K562 (cell line): ENCODE measurements around the gene BOD1L2. TPM values are rescaled to one million over a fixed set of nuclear protein-coding genes. Genes with fewer than 3 reads are reported as not detected.

Experiments
- CEBPG ChIP-seq, 3 experiments: fragments of 200-800 bp in 1 of 3; sonication (Bioruptor generic) in 1 of 3; sonication (generic) in 1 of 3; formaldehyde crosslinking in 1 of 3; IDR thresholded peaks in 2 of 3; conservative IDR thresholded peaks in 1 of 3; 2 replicates each; pipeline versions ENCODE4 v1.6.1 to v1.8.0; 2016 to 2022; ENCODE audit warnings: missing compliant biosample characterization in 2 of 3, missing genetic modification characterization in 2 of 3, mild to moderate bottlenecking in 1 of 3, missing genetic modification reagents in 1 of 3
- CHCHD3 ChIP-seq: fragments of 250-450 bp; sonication (Bioruptor Pico); IDR thresholded peaks from 2 replicates; pipeline ENCODE4 v2.1.2; 2022; ENCODE audit warnings: mild to moderate bottlenecking
- FOS ChIP-seq: IDR thresholded peaks from 3 replicates; pipeline ENCODE4 v1.6.1; 2011; ENCODE audit not compliant: insufficient read length; ENCODE audit errors: extremely low read depth
- NR2F6 ChIP-seq: fragments of 450-650 bp; formaldehyde crosslinking; IDR thresholded peaks from 2 replicates; pipeline ENCODE4 v1.4.0; 2020; ENCODE audit warnings: mild to moderate bottlenecking
- PURB ChIP-seq: sonication (generic); formaldehyde crosslinking; IDR thresholded peaks from 2 replicates; pipeline ENCODE4 v1.9.0; 2021; ENCODE audit warnings: low read depth, mild to moderate bottlenecking, missing genetic modification reagents
- XRCC5 ChIP-seq: fragments of 200-400 bp; formaldehyde crosslinking; IDR thresholded peaks from 2 replicates; pipeline ENCODE4 v1.6.1; 2017; ENCODE audit warnings: low read depth, mild to moderate bottlenecking, low read length
- ZNF174 ChIP-seq: fragments of 250-450 bp; sonication (Bioruptor Pico); IDR thresholded peaks from 2 replicates; pipeline ENCODE4 v1.4.0; 2020; ENCODE audit warnings: mild to moderate bottlenecking
- ZNF785 ChIP-seq: fragments of 250-450 bp; sonication (Bioruptor Pico); IDR thresholded peaks from 2 replicates; pipeline ENCODE4 v1.4.0; 2020; ENCODE audit warnings: mild to moderate bottlenecking
- polyA plus RNA-seq, 8 experiments: library from polyadenylated mRNA; depleted of rRNA in 4 of 8; stranded (reverse) in 5 of 8; unstranded in 3 of 8; fragments of >200 nt; fragmentation: Nextera tagmentation in 2 of 8; fragmentation: Illumina TruSeq in 1 of 8; extraction: Ambion mirVana in 2 of 8; extraction: Trizol in 1 of 8; gene quantifications; 2 replicates each; pipeline versions ENCODE4 v1.2.1 to v1.2.3, GENCODE V29; 2011 to 2014; ENCODE audit warnings: inconsistent platforms in 1 of 8, missing spikeins in 1 of 8
- total RNA-seq, 7 experiments: library from RNA; depleted of rRNA in 6 of 7; stranded (reverse); fragments of >200 nt in 6 of 7; fragmentation: Illumina TruSeq in 2 of 7; extraction: Trizol in 2 of 7; gene quantifications; 2 replicates each; pipeline versions ENCODE4 v1.2.1 to v1.2.3, GENCODE V29; 2011 to 2021; ENCODE audit warnings: low replicate concordance in 1 of 7
- TF ChIP-seq, protein P1 (sequence below): sonication (generic); formaldehyde crosslinking; IDR thresholded peaks from 2 replicates; pipeline ENCODE4 v1.8.0; 2022; ENCODE audit warnings: mild to moderate bottlenecking, missing genetic modification reagents
- TF ChIP-seq, protein P2 (sequence below), 2 experiments: IDR thresholded peaks; 2 replicates each; pipeline ENCODE4 v1.6.1; 2012; ENCODE audit warnings: improper control_type of control experiment in 2 of 2, low read depth in 2 of 2, low read length in 2 of 2, borderline replicate concordance in 1 of 2
- TF ChIP-seq, protein P3 (sequence below): fragments of 450-650 bp; formaldehyde crosslinking; IDR thresholded peaks from 2 replicates; pipeline ENCODE4 v1.4.0; 2022; ENCODE audit warnings: missing genetic modification characterization
- TF ChIP-seq, protein P4 (sequence below): fragments of 250-450 bp; sonication (Bioruptor Pico); IDR thresholded peaks from 2 replicates; pipeline ENCODE4 v1.8.0; 2021; ENCODE audit warnings: borderline replicate concordance, mild to moderate bottlenecking, moderate library complexity; ENCODE audit not compliant: poor library complexity, severe bottlenecking
- TF ChIP-seq, protein P5 (sequence below): fragments of 450-650 bp; IDR thresholded peaks from 2 replicates; pipeline ENCODE4 v1.6.1; 2016; ENCODE audit warnings: low read depth, mild to moderate bottlenecking, moderate library complexity
- TF ChIP-seq, protein P6 (sequence below): fragments of 250-450 bp; sonication (Bioruptor Pico); IDR thresholded peaks from 2 replicates; pipeline ENCODE4 v1.5.0; 2020; ENCODE audit warnings: mild to moderate bottlenecking

The BOD1L2 gene
- total and polyA plus RNA-seq, 9 of the 15 experiments (the other 6 are each of a cell fraction or from before 2014, with no cell fraction given), result 0.03 TPM; not detected in 8

DNA sequence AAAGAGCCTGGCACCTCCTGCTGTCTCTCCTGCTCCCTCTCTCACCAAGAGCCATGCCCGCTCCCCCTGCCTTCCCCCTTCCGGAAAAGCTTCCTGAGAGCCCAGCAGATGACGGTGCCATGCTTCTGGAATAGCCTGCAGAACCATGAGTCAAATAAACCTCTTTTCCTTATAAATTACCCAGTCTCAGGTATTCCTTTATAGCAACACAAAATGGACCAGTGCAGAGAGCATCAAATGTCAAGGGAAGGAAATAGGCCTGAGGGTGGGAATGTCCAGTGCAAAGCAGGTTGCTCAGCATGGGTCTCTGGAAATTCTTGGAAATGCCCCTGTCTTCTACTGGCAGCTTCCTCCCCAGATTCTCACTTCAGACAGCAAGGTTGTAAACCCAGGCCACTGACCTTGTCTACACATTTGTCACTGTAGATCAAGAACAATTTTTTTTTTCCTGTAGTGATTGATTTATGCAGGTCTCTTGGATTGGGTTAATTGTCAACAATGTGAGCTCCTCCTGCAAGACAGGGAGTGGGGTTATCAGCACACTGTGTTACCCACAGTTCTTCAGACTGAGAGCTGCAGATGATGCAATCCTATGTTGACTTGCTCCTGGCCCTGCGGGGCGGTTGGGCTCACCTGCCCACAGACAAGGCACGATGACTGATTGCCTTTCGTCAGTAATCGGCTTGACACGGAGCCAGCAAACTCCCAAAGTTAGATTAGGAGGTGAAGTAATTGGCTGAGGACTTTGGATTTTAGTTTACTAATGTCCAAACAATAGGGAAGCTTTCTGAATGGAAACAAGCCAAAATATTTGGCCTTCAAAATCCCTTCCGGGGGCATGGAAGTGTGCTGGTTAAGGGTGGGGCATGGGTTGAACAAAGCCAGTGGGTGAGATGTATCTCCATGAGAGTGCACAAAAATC, 5.4 kb upstream of the BOD1L2 start (continued):
- TF ChIP-seq, protein P1, sequence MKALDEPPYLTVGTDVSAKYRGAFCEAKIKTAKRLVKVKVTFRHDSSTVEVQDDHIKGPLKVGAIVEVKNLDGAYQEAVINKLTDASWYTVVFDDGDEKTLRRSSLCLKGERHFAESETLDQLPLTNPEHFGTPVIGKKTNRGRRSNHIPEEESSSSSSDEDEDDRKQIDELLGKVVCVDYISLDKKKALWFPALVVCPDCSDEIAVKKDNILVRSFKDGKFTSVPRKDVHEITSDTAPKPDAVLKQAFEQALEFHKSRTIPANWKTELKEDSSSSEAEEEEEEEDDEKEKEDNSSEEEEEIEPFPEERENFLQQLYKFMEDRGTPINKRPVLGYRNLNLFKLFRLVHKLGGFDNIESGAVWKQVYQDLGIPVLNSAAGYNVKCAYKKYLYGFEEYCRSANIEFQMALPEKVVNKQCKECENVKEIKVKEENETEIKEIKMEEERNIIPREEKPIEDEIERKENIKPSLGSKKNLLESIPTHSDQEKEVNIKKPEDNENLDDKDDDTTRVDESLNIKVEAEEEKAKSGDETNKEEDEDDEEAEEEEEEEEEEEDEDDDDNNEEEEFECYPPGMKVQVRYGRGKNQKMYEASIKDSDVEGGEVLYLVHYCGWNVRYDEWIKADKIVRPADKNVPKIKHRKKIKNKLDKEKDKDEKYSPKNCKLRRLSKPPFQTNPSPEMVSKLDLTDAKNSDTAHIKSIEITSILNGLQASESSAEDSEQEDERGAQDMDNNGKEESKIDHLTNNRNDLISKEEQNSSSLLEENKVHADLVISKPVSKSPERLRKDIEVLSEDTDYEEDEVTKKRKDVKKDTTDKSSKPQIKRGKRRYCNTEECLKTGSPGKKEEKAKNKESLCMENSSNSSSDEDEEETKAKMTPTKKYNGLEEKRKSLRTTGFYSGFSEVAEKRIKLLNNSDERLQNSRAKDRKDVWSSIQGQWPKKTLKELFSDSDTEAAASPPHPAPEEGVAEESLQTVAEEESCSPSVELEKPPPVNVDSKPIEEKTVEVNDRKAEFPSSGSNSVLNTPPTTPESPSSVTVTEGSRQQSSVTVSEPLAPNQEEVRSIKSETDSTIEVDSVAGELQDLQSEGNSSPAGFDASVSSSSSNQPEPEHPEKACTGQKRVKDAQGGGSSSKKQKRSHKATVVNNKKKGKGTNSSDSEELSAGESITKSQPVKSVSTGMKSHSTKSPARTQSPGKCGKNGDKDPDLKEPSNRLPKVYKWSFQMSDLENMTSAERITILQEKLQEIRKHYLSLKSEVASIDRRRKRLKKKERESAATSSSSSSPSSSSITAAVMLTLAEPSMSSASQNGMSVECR (CRISPR knock-in tag), result no peak
- TF ChIP-seq XRCC5 (no peak), CHCHD3 (no peak), CEBPG (CRISPR knock-in tag; IDR thresholded peaks at IDR 0.05) (peak; percentile 98), CEBPG (tag; conservative IDR thresholded peaks at IDR 0.05 in 1 of 2, IDR thresholded peaks at IDR 0.05 in 1 of 2) (peak; percentile 99 to 100), ZNF174 (no peak), FOS (no peak), ZNF785 (CRISPR knock-in tag) (no peak), NR2F6 (CRISPR knock-in tag) (no peak), PURB (CRISPR knock-in tag) (no peak)
- TF ChIP-seq, protein P2, sequence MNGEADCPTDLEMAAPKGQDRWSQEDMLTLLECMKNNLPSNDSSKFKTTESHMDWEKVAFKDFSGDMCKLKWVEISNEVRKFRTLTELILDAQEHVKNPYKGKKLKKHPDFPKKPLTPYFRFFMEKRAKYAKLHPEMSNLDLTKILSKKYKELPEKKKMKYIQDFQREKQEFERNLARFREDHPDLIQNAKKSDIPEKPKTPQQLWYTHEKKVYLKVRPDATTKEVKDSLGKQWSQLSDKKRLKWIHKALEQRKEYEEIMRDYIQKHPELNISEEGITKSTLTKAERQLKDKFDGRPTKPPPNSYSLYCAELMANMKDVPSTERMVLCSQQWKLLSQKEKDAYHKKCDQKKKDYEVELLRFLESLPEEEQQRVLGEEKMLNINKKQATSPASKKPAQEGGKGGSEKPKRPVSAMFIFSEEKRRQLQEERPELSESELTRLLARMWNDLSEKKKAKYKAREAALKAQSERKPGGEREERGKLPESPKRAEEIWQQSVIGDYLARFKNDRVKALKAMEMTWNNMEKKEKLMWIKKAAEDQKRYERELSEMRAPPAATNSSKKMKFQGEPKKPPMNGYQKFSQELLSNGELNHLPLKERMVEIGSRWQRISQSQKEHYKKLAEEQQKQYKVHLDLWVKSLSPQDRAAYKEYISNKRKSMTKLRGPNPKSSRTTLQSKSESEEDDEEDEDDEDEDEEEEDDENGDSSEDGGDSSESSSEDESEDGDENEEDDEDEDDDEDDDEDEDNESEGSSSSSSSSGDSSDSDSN (IDR thresholded peaks at IDR 0.05; ENCODE audit: borderline replicate concordance in 1 of 2, low read depth in 2 of 2, low read length in 2 of 2), result no peak
- TF ChIP-seq, protein P3, sequence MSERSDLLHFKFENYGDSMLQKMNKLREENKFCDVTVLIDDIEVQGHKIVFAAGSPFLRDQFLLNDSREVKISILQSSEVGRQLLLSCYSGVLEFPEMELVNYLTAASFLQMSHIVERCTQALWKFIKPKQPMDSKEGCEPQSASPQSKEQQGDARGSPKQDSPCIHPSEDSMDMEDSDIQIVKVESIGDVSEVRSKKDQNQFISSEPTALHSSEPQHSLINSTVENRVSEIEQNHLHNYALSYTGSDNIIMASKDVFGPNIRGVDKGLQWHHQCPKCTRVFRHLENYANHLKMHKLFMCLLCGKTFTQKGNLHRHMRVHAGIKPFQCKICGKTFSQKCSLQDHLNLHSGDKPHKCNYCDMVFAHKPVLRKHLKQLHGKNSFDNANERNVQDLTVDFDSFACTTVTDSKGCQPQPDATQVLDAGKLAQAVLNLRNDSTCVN, result no peak
- TF ChIP-seq, protein P4, sequence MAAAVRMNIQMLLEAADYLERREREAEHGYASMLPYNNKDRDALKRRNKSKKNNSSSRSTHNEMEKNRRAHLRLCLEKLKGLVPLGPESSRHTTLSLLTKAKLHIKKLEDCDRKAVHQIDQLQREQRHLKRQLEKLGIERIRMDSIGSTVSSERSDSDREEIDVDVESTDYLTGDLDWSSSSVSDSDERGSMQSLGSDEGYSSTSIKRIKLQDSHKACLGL (CRISPR knock-in tag), result no peak
- TF ChIP-seq, protein P5, sequence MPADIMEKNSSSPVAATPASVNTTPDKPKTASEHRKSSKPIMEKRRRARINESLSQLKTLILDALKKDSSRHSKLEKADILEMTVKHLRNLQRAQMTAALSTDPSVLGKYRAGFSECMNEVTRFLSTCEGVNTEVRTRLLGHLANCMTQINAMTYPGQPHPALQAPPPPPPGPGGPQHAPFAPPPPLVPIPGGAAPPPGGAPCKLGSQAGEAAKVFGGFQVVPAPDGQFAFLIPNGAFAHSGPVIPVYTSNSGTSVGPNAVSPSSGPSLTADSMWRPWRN, result peak; percentile 87
- TF ChIP-seq, protein P6, sequence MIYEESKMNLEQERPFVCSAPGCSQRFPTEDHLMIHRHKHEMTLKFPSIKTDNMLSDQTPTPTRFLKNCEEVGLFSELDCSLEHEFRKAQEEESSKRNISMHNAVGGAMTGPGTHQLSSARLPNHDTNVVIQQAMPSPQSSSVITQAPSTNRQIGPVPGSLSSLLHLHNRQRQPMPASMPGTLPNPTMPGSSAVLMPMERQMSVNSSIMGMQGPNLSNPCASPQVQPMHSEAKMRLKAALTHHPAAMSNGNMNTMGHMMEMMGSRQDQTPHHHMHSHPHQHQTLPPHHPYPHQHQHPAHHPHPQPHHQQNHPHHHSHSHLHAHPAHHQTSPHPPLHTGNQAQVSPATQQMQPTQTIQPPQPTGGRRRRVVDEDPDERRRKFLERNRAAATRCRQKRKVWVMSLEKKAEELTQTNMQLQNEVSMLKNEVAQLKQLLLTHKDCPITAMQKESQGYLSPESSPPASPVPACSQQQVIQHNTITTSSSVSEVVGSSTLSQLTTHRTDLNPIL (CRISPR knock-in tag), result no peak
